ENCODE results near the gene FABP3. TPM values are rescaled to one million over a fixed set of nuclear protein-coding genes. Genes with fewer than 3 reads are reported as not detected.

FABP3 gene
- total RNA-seq, 1 experiment from 2014 or later = not detected

GRCh38 chr1:31324093-31324492 is 48.8 kb downstream of the FABP3 start:
- no peaks in the 10 kb centered on the region for H3K9me3 ChIP-seq (ENCODE audit: insufficient read depth, low read depth)
- no peaks in the 10 kb centered on the region for H3K4me1 ChIP-seq (replicated peaks; ENCODE audit: insufficient read depth)
- intact Hi-C loops (cut with micrococcal nuclease; ENCODE audit: unreplicated experiment) = no loop called here
- H3K27me3 ChIP-seq (ENCODE audit: insufficient read depth, low read depth) = no peaks in the 10 kb centered on the region
- ChIA-PET CTCF (no interaction called here), POLR2A (ENCODE audit: unreplicated experiment) (no interaction called here)
- no peak overlapping the region for H3K4me3 ChIP-seq
- H4K20me1 ChIP-seq (ENCODE audit: insufficient read depth) = no peaks in the 10 kb centered on the region
- no peaks in the 10 kb centered on the region for H3K9me2 ChIP-seq (ENCODE audit: insufficient read depth)
- H3K4me2 ChIP-seq = no peak overlapping the region
- TF ChIP-seq EZH2 (IDR thresholded peaks at IDR 0.05; ENCODE audit: low read depth) = no peak
- TF ChIP-seq CTCF (conservative IDR thresholded peaks at IDR 0.05) = no peak
- no peaks in the 10 kb centered on the region for H3F3A ChIP-seq (ENCODE audit: insufficient read depth, low read depth)
- no peak for DNase-seq
- no peaks in the 10 kb centered on the region; the same call in 1 of the 2 replicates for H3K36me3 ChIP-seq (ENCODE audit: low read depth)
- H3K27ac ChIP-seq = no peak overlapping the region
- H2AFZ ChIP-seq = no peak overlapping the region
- BruUV-seq (replicated peaks) = no TSS peak
- H3K79me2 ChIP-seq (ENCODE audit: low read depth) = no peaks in the 10 kb centered on the region

GRCh38 chr1:31318146-31318545 is 54.7 kb downstream of the FABP3 start:
- H3K4me3 ChIP-seq = no peak overlapping the region
- H2AFZ ChIP-seq = no peak overlapping the region
- H3K79me2 ChIP-seq (ENCODE audit: low read depth) = no peaks in the 10 kb centered on the region
- no peak overlapping the region for H3K4me2 ChIP-seq
- H3K9me3 ChIP-seq (ENCODE audit: insufficient read depth, low read depth) = no peaks in the 10 kb centered on the region
- no peaks in the 10 kb centered on the region; the same call in 1 of the 2 replicates for H3K36me3 ChIP-seq (ENCODE audit: low read depth)
- no peak overlapping the region for H3K27ac ChIP-seq
- DNase-seq = no peak
- POLR2A ChIA-PET (ENCODE audit: unreplicated experiment) = interaction anchor here (0.6 kb wide), 1 partner anchor 197 kb away, joined by 4 read pairs; no protein-coding TSS in a partner anchor
- no TSS peak for BruUV-seq (replicated peaks)
- H3F3A ChIP-seq (ENCODE audit: insufficient read depth, low read depth) = no peaks in the 10 kb centered on the region
- intact Hi-C loops (cut with micrococcal nuclease; ENCODE audit: unreplicated experiment) = no loop called here
- TF ChIP-seq CTCF (conservative IDR thresholded peaks at IDR 0.05) (no peak), EZH2 (IDR thresholded peaks at IDR 0.05; ENCODE audit: low read depth) (no peak)
- no peaks in the 10 kb centered on the region for H4K20me1 ChIP-seq (ENCODE audit: insufficient read depth)
- CTCF ChIA-PET = no interaction called here
- no peaks in the 10 kb centered on the region for H3K9me2 ChIP-seq (ENCODE audit: insufficient read depth)
- no peaks in the 10 kb centered on the region for H3K4me1 ChIP-seq (replicated peaks; ENCODE audit: insufficient read depth)
- no peaks in the 10 kb centered on the region for H3K27me3 ChIP-seq (ENCODE audit: insufficient read depth, low read depth)

- no peaks in the 10 kb centered on the region; the same call in 1 of the 2 replicates for H3K36me3 ChIP-seq (ENCODE audit: low read depth)
- TF ChIP-seq CTCF (conservative IDR thresholded peaks at IDR 0.05) (no peak), EZH2 (IDR thresholded peaks at IDR 0.05; ENCODE audit: low read depth) (no peak)
These were observed 57.0 kb downstream of the FABP3 start for GRCh38 chr1:31315902-31316301.

More at GRCh38 chr1:31315902-31316301, 57.0 kb downstream of the FABP3 start:
- H3K9me2 ChIP-seq (ENCODE audit: insufficient read depth) = no peaks in the 10 kb centered on the region
- H3K4me2 ChIP-seq = no peak overlapping the region
- H3K27ac ChIP-seq = no peak overlapping the region
- H4K20me1 ChIP-seq (ENCODE audit: insufficient read depth) = no peaks in the 10 kb centered on the region
- ChIA-PET POLR2A (ENCODE audit: unreplicated experiment) (no interaction called here), CTCF (no interaction called here)
- no peak overlapping the region for H2AFZ ChIP-seq
- H3K27me3 ChIP-seq (ENCODE audit: insufficient read depth, low read depth) = no peaks in the 10 kb centered on the region
- H3K4me3 ChIP-seq = no peak overlapping the region
- H3K9me3 ChIP-seq (ENCODE audit: insufficient read depth, low read depth) = no peaks in the 10 kb centered on the region
- no TSS peak for BruUV-seq (replicated peaks)
- no peak for DNase-seq
- no peaks in the 10 kb centered on the region for H3K4me1 ChIP-seq (replicated peaks; ENCODE audit: insufficient read depth)
- H3K79me2 ChIP-seq (ENCODE audit: low read depth) = no peaks in the 10 kb centered on the region
- intact Hi-C loops (cut with micrococcal nuclease; ENCODE audit: unreplicated experiment) = no loop called here
- no peaks in the 10 kb centered on the region for H3F3A ChIP-seq (ENCODE audit: insufficient read depth, low read depth)

Other genes with a start within 250 kb of the FABP3 start
- gene NKAIN1, start 133.2 kb downstream of the FABP3 start, total RNA-seq (2021) = 0.96 TPM in 1 of 2 replicates, not detected in the other
- 56.0 and 59.5 TPM in 2 replicates for gene SNRNP40, start 76.3 kb downstream of the FABP3 start, total RNA-seq (2021)
- gene ZCCHC17, start 76.0 kb downstream of the FABP3 start, total RNA-seq (2021) = 25.8 and 26.8 TPM in 2 replicates
- 36.0 and 44.0 TPM in 2 replicates for gene SERINC2, start 40.1 kb upstream of the FABP3 start, total RNA-seq (2021)
- 162 and 191 TPM in 2 replicates for gene TINAGL1, start 203.4 kb upstream of the FABP3 start, total RNA-seq (2021)
- not detected in 2 replicates for gene HCRTR1, start 244.6 kb upstream of the FABP3 start, total RNA-seq (2021)

Measured in PC-9 (cell line).